NB4 (cell line): Measurements from ENCODE around the gene CTU2.

Experiments used
- DNase-seq: peaks from one replicate; pipeline ENCODE4 v3.0.0; 2010; ENCODE audit warnings: low read depth
- H3K4me3 ChIP-seq: one replicate; pipeline ENCODE4 v1.5.1; 2011; ENCODE audit warnings: mild to moderate bottlenecking, low read depth, low read length, moderate library complexity
- CTCF ChIP-seq: IDR thresholded peaks from one replicate; pipeline ENCODE4 v1.5.1; 2012; ENCODE audit warnings: low read depth, low read length
- MAX ChIP-seq: IDR thresholded peaks from 2 replicates; pipeline ENCODE4 v1.6.1; 2011; ENCODE audit warnings: low read depth, low read length
- MYC ChIP-seq: IDR thresholded peaks from 2 replicates; pipeline ENCODE4 v1.6.1; 2011; ENCODE audit warnings: low read depth, low read length
- POLR2A ChIP-seq: IDR thresholded peaks from 2 replicates; pipeline ENCODE4 v1.6.1; 2011; ENCODE audit warnings: mild to moderate bottlenecking; ENCODE audit not compliant: insufficient read length; ENCODE audit errors: extremely low read depth

The CTU2 gene

GRCh38 chr16:88744577-88745521, 38.5 kb downstream of the CTU2 start:
- no peak overlapping the region for H3K4me3 ChIP-seq
- DNase-seq: no peak
- no peak for TF ChIP-seq MAX
- TF ChIP-seq POLR2A: no peak
- no peak for TF ChIP-seq MYC
- TF ChIP-seq CTCF: no peak

GRCh38 chr16:88746506-88746905, 40.2 kb downstream of the CTU2 start:
- H3K4me3 ChIP-seq: no peak overlapping the region
- TF ChIP-seq MYC (no peak), MAX (no peak), CTCF (no peak), POLR2A (no peak)
- DNase-seq: no peak

- peak; percentile 78 for DNase-seq
- TF ChIP-seq POLR2A: no peak
- no peak for TF ChIP-seq MYC
- peak; percentile 65 for TF ChIP-seq CTCF
- no peak for TF ChIP-seq MAX
These were observed 41.4 kb downstream of the CTU2 start for GRCh38 chr16:88747588-88748301.

GRCh38 chr16:88748364-88748763, 42.1 kb downstream of the CTU2 start:
- no peak for TF ChIP-seq MAX
- DNase-seq: peak; percentile 41
- no peak overlapping the region for H3K4me3 ChIP-seq

More at GRCh38 chr16:88747588-88748301, 41.4 kb downstream of the CTU2 start:
- H3K4me3 ChIP-seq: no peak overlapping the region

- no peak for DNase-seq
- TF ChIP-seq MAX (no peak), MYC (no peak), POLR2A (no peak), CTCF (no peak)
These were observed 43.1 kb downstream of the CTU2 start for GRCh38 chr16:88749358-88749757.

GRCh38 chr16:88750854-88751253, 44.6 kb downstream of the CTU2 start:
- no peak overlapping the region for H3K4me3 ChIP-seq
- TF ChIP-seq MYC (no peak), CTCF (no peak), MAX (no peak), POLR2A (no peak)
- DNase-seq: no peak

More at GRCh38 chr16:88749358-88749757, 43.1 kb downstream of the CTU2 start:
- H3K4me3 ChIP-seq: no peak overlapping the region
